Astrocyte (in vitro differentiated cells and primary cell): Measurements from ENCODE around the gene SMDT1. TPM values are rescaled to one million over a fixed set of nuclear protein-coding genes. Genes with fewer than 3 reads are reported as not detected.
A peak's percentile ranks its signal among the peaks of the same experiment; 100 is the strongest.

ENCODE experiments used
- DNase-seq: peaks from one replicate; pipeline ENCODE4 v3.0.0-alpha.2; 2010; ENCODE audit warnings: low read depth
- FAIRE-seq: peaks from 2 replicates; lab custom pipeline; 2011; peaks lifted over from hg19 to GRCh38; lab: Jason Lieb, UNC
- H2AFZ ChIP-seq: 2 replicates; pipeline ENCODE4 v1.6.0; 2012; ENCODE audit warnings: low read depth, low read length, inconsistent platforms
- H3K27ac ChIP-seq: 2 replicates; pipeline ENCODE4 v1.5.1; 2011; ENCODE audit warnings: low read depth, low read length, inconsistent platforms
- H3K27me3 ChIP-seq: 2 replicates; pipeline ENCODE4 v1.6.0; 2011; ENCODE audit warnings: low read length, inconsistent platforms; ENCODE audit not compliant: insufficient read depth
- H3K36me3 ChIP-seq: 2 replicates; pipeline ENCODE4 v1.5.1; 2011; ENCODE audit warnings: low read length, inconsistent platforms; ENCODE audit not compliant: insufficient read depth
- H3K4me1 ChIP-seq: 2 replicates; pipeline ENCODE4 v1.5.1; 2011; ENCODE audit warnings: low read length, inconsistent platforms; ENCODE audit not compliant: insufficient read depth
- H3K4me2 ChIP-seq: 2 replicates; pipeline ENCODE4 v1.6.0; 2012; ENCODE audit warnings: low read length, inconsistent platforms
- H3K4me3 ChIP-seq: 2 replicates; pipeline ENCODE4 v1.5.1; 2011; ENCODE audit warnings: low read depth, mild to moderate bottlenecking, low read length, inconsistent platforms; ENCODE audit not compliant: insufficient read depth
- H3K79me2 ChIP-seq: 2 replicates; pipeline ENCODE4 v1.6.0; 2012; ENCODE audit warnings: mild to moderate bottlenecking, low read length, inconsistent platforms; ENCODE audit not compliant: insufficient read depth
- H3K9ac ChIP-seq: 2 replicates; pipeline ENCODE4 v1.6.0; 2012; ENCODE audit warnings: mild to moderate bottlenecking, low read length, inconsistent platforms
- H3K9me3 ChIP-seq: 2 replicates; pipeline ENCODE4 v1.5.1; 2012; ENCODE audit warnings: low read depth, mild to moderate bottlenecking, low read length, inconsistent platforms; ENCODE audit not compliant: insufficient read depth
- H4K20me1 ChIP-seq: 2 replicates; pipeline ENCODE4 v1.6.0; 2012; ENCODE audit warnings: low read length, inconsistent platforms; ENCODE audit not compliant: insufficient read depth
- H3K27ac Mint-ChIP-seq: one replicate; pipeline ENCODE4 v1.8.0; 2021; ENCODE audit warnings: mild to moderate bottlenecking, mixed read lengths; ENCODE audit not compliant: unreplicated experiment
- H3K27me3 Mint-ChIP-seq: one replicate; pipeline ENCODE4 v1.8.0; 2021; ENCODE audit warnings: low read depth, mixed read lengths; ENCODE audit not compliant: unreplicated experiment
- H3K36me3 Mint-ChIP-seq: one replicate; pipeline ENCODE4 v1.8.0; 2021; ENCODE audit warnings: low read depth, mixed read lengths; ENCODE audit not compliant: unreplicated experiment
- H3K4me1 Mint-ChIP-seq: one replicate; pipeline ENCODE4 v1.8.0; 2021; ENCODE audit warnings: low read depth, mixed read lengths; ENCODE audit not compliant: unreplicated experiment
- H3K4me3 Mint-ChIP-seq: one replicate; pipeline ENCODE4 v1.8.0; 2021; ENCODE audit warnings: mild to moderate bottlenecking, moderate library complexity, mixed read lengths; ENCODE audit not compliant: unreplicated experiment
- H3K9me3 Mint-ChIP-seq: one replicate; pipeline ENCODE4 v1.8.0; 2021; ENCODE audit warnings: mild to moderate bottlenecking, mixed read lengths; ENCODE audit not compliant: unreplicated experiment
- EZH2 ChIP-seq: IDR thresholded peaks from 2 replicates; pipeline ENCODE4 v1.6.1; 2012; ENCODE audit warnings: mild to moderate bottlenecking, low read length, inconsistent platforms; ENCODE audit not compliant: insufficient read depth
- total RNA-seq: library from RNA; stranded (reverse); gene quantifications from 2 replicates; pipeline ENCODE4 v1.2.1, GENCODE V29; 2021
- TF ChIP-seq, protein P1 (sequence below): IDR thresholded peaks from 2 replicates; pipeline ENCODE4 v1.5.1; 2011; ENCODE audit warnings: low read depth, mild to moderate bottlenecking, inconsistent platforms, low read length, moderate library complexity; ENCODE audit not compliant: insufficient read depth

Gene SMDT1
- total RNA-seq, 1 donor from 2014 or later = 31.1 TPM

DNA sequence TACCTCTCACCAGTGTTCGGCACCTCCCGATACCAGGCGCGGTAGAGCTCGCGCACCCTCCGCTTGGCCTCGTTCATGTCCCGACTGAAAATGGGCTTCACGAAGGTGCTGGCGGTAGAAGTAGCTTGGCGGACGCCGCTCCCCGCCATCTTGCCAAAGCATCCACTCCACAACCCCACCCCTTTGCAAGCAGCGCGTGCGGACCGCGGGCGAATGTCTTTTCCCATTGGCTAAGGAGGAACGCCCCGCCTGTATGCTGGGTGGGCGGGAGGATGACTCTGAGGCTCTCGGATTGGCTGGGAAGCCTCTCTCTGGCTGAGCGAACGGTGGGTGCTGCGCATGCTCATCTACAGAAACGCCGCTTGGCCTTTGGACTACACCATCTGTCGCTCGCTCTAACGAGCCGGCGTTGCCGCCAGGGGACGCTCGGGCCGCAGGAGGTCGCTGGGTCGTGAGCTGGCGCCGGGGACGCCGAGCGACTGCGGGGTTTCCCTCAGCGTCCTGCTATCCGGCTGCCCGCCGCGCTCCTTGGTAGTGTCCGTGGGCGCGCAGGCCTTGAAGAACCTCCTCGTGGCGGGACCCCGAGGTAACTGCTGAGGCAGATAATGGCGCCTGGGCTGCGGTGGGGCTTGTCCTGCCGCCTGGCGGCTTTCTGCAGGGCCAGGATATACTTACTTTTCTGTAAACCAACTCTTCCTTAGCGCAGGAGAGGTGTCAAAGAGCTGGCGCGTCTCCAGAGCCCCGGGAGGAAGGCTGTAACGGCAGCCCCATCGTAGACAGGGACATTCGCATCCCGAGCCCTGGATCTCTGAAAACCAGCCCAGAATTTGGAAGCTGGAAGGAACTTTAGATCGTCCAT, 11.3 kb downstream of the SMDT1 start, which contains the start of gene NDUFA6:
TSS of gene NDUFA6 (minus strand) at position 177 of the 859 bp plus-strand sequence. CDS start at position 149, 28 bp downstream.
- Histone ChIP-seq H3K4me3 (peak within 1 kb of the TSS; percentile 92), H3K4me1 (peaks cover 4% of the 10 kb centered on the region), H3K27me3 (no peaks in the 10 kb centered on the region), H3K9ac (peak within 1 kb of the TSS; percentile 98), H4K20me1 (peaks cover 25% of the 10 kb centered on the region), H3K4me2 (peak within 1 kb of the TSS; percentile 93), H3K79me2 (peaks cover 38% of the 10 kb centered on the region), H3K36me3 (peaks cover 13% of the 10 kb centered on the region), H3K27ac (peak within 1 kb of the TSS; percentile 96), H3K9me3 (no peaks in the 10 kb centered on the region), H2AFZ (peak within 1 kb of the TSS; percentile 85)
- H3K36me3 Mint-ChIP-seq = peaks cover 13% of the 10 kb centered on the region
- peak within 1 kb of the TSS; percentile 96 for H3K4me3 Mint-ChIP-seq
- H3K27me3 Mint-ChIP-seq = no peaks in the 10 kb centered on the region
- DNase-seq (peak; percentile 96), FAIRE-seq (peak; percentile 78)
- no peaks in the 10 kb centered on the region for H3K4me1 Mint-ChIP-seq
- peaks cover 6% of the 10 kb centered on the region for H3K9me3 Mint-ChIP-seq
- no peak for TF ChIP-seq EZH2
- TF ChIP-seq, protein P1, sequence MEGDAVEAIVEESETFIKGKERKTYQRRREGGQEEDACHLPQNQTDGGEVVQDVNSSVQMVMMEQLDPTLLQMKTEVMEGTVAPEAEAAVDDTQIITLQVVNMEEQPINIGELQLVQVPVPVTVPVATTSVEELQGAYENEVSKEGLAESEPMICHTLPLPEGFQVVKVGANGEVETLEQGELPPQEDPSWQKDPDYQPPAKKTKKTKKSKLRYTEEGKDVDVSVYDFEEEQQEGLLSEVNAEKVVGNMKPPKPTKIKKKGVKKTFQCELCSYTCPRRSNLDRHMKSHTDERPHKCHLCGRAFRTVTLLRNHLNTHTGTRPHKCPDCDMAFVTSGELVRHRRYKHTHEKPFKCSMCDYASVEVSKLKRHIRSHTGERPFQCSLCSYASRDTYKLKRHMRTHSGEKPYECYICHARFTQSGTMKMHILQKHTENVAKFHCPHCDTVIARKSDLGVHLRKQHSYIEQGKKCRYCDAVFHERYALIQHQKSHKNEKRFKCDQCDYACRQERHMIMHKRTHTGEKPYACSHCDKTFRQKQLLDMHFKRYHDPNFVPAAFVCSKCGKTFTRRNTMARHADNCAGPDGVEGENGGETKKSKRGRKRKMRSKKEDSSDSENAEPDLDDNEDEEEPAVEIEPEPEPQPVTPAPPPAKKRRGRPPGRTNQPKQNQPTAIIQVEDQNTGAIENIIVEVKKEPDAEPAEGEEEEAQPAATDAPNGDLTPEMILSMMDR = peak; percentile 59
- peak within 1 kb of the TSS; percentile 98 for H3K27ac Mint-ChIP-seq

DNA sequence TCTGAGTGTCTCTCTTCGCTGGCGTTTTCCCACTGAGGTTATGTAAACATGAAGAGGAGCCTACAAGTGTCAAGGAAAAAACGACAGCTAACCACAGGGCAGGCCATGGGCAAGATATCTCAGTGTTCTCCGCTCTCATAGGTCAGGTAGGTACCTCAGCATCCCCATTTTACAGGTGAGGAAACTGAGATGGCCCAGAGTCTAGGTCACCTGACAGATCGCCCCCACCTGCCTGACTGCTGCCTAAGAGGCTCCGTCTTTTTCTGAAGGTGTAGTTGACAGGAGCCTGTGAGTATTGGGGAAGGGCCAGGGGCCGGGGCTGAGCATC, 11.9 kb downstream of the SMDT1 start:
- H3K4me3 Mint-ChIP-seq = peak overlapping the region; percentile 96
- peak overlapping the region; percentile 94 for H3K27ac Mint-ChIP-seq

More for the DNA sequence above, 11.9 kb downstream of the SMDT1 start:
- Mint-ChIP-seq H3K36me3 (peaks cover 11% of the 10 kb centered on the region), H3K27me3 (no peaks in the 10 kb centered on the region), H3K9me3 (peaks cover 6% of the 10 kb centered on the region), H3K4me1 (no peaks in the 10 kb centered on the region)
- Histone ChIP-seq H3K27me3 (no peaks in the 10 kb centered on the region), H4K20me1 (peaks cover 19% of the 10 kb centered on the region), H3K79me2 (peaks cover 32% of the 10 kb centered on the region), H2AFZ (peak overlapping the region; percentile 85), H3K4me2 (peak overlapping the region; percentile 93), H3K9me3 (no peaks in the 10 kb centered on the region), H3K9ac (peak overlapping the region; percentile 98), H3K4me3 (peak overlapping the region; percentile 92), H3K4me1 (peaks cover 4% of the 10 kb centered on the region), H3K27ac (peak overlapping the region; percentile 60), H3K36me3 (peaks cover 8% of the 10 kb centered on the region)
- TF ChIP-seq EZH2 = no peak
- TF ChIP-seq, protein P1 = no peak
- DNase-seq (no peak), FAIRE-seq (no peak)
